Left ventricle myocardium inferior (tissue), 1 donor: ENCODE results near the gene GSDMA. TPM values are rescaled to one million over a fixed set of nuclear protein-coding genes. Genes with fewer than 3 reads are reported as not detected.
"Not testable (repeated sequence)": the region's sequence is repeated elsewhere in the genome, so short reads cannot be mapped to it uniquely, and the experiment has no call there.

Experiments
- DNase-seq: peaks from one replicate; pipeline ENCODE4 v3.0.0-alpha.2; 2020
- H3K27ac ChIP-seq: fragments of 200-600 bp; replicated peaks from 2 replicates; pipeline ENCODE4 v1.8.0; 2021
- H3K27me3 ChIP-seq: fragments of 200-600 bp; 2 replicates; pipeline ENCODE4 v1.8.0; 2021; ENCODE audit warnings: low read depth
- H3K36me3 ChIP-seq: fragments of 200-600 bp; 2 replicates; pipeline ENCODE4 v1.8.0; 2021
- H3K4me1 ChIP-seq: fragments of 200-600 bp; 2 replicates; pipeline ENCODE4 v1.8.0; 2021
- H3K4me3 ChIP-seq: fragments of 200-600 bp; 2 replicates; pipeline ENCODE4 v1.8.0; 2021; ENCODE audit warnings: mild to moderate bottlenecking, moderate library complexity
- H3K9me3 ChIP-seq: fragments of 200-600 bp; replicated peaks from 2 replicates; pipeline ENCODE4 v1.8.0; 2021
- CTCF ChIP-seq: fragments of 200-600 bp; IDR thresholded peaks from 2 replicates; pipeline ENCODE4 v1.8.0; 2021; ENCODE audit warnings: antibody characterized with exemption, mild to moderate bottlenecking, borderline replicate concordance
- intact Hi-C: fragments of 100-400 bp; cut with micrococcal nuclease; formaldehyde crosslinking; loops from one replicate; pipeline ENCODE4 v1.11.0; 2022
- total RNA-seq: library from RNA; stranded (reverse); fragmentation: NEBNext Ultra II Directional; extraction: Animal tissue kit (Norgen Biotek cat#: 25700); gene quantifications from one replicate; pipeline ENCODE4 v1.2.1, GENCODE V29; 2021
- donor health status: DM: no; HTN: yes; CAD: no; lungs with severe emphysema.

The GSDMA gene
- total RNA-seq, 1 donor from 2014 or later, result 0.66 TPM

- H3K36me3 ChIP-seq, result no peaks in the 10 kb centered on the region
- H3K4me1 ChIP-seq, result peaks cover 18% of the 10 kb centered on the region
- intact Hi-C loops, result no loop called here
- DNase-seq, result no peak
- H3K9me3 ChIP-seq, result no peaks in the 10 kb centered on the region
- H3K27ac ChIP-seq, result no peak overlapping the region
- TF ChIP-seq CTCF, result no peak
- peaks cover 5% of the 10 kb centered on the region for H3K27me3 ChIP-seq
- no peak overlapping the region for H3K4me3 ChIP-seq
Measured at GRCh38 chr17:39943702-39944392, 19.0 kb upstream of the GSDMA start.

- Histone ChIP-seq H3K27ac (no peak overlapping the region), H3K9me3 (no peaks in the 10 kb centered on the region), H3K4me1 (peaks cover 14% of the 10 kb centered on the region), H3K4me3 (no peak overlapping the region), H3K27me3 (peaks cover 5% of the 10 kb centered on the region), H3K36me3 (no peaks in the 10 kb centered on the region)
- intact Hi-C loops, result no loop called here
- TF ChIP-seq CTCF, result no peak
- DNase-seq, result no peak
Measured at GRCh38 chr17:39944393-39944711, 18.5 kb upstream of the GSDMA start.

- no peak for TF ChIP-seq CTCF
- DNase-seq, result no peak
- Histone ChIP-seq H3K4me3 (no peak overlapping the region), H3K36me3 (no peaks in the 10 kb centered on the region), H3K27ac (no peak overlapping the region), H3K9me3 (no peaks in the 10 kb centered on the region), H3K27me3 (peaks cover 5% of the 10 kb centered on the region), H3K4me1 (peaks cover 16% of the 10 kb centered on the region)
- intact Hi-C loops, result no loop called here
Measured at GRCh38 chr17:39946551-39947330, 16.1 kb upstream of the GSDMA start.

- H3K9me3 ChIP-seq, DNase-seq, intact Hi-C loops, H3K27ac ChIP-seq, H3K36me3 ChIP-seq, H3K4me3 ChIP-seq, H3K27me3 ChIP-seq: not testable (repeated sequence)
- H3K4me1 ChIP-seq, result peaks cover 28% of the 10 kb centered on the region
Measured at GRCh38 chr17:39948489-39948828, 14.3 kb upstream of the GSDMA start.

- peaks cover 1% of the 10 kb centered on the region for H3K27me3 ChIP-seq
- no peak overlapping the region for H3K4me3 ChIP-seq
- no peak overlapping the region for H3K27ac ChIP-seq
- H3K4me1 ChIP-seq, result peaks cover 27% of the 10 kb centered on the region
- no peaks in the 10 kb centered on the region for H3K36me3 ChIP-seq
- no peak for DNase-seq
- no peaks in the 10 kb centered on the region for H3K9me3 ChIP-seq
- intact Hi-C loops, result no loop called here
- no peak for TF ChIP-seq CTCF
Measured at GRCh38 chr17:39949028-39949427, 13.8 kb upstream of the GSDMA start.

- Histone ChIP-seq H3K4me1 (peaks cover 26% of the 10 kb centered on the region), H3K27me3 (no peaks in the 10 kb centered on the region), H3K4me3 (no peak overlapping the region), H3K27ac (peak overlapping the region; percentile 71), H3K9me3 (no peaks in the 10 kb centered on the region), H3K36me3 (no peaks in the 10 kb centered on the region)
- no peak for TF ChIP-seq CTCF
- intact Hi-C loops, result no loop called here
- peak; percentile 44 for DNase-seq
Measured at GRCh38 chr17:39950871-39951348, 11.9 kb upstream of the GSDMA start.
